PFSK-1 (cell line): ENCODE results near the gene ATF7.

Experiments
- FOXP2 ChIP-seq: optimal IDR thresholded peaks from 2 replicates; pipeline ENCODE3; 2011; ENCODE audit warnings: borderline replicate concordance, control low read depth, inconsistent platforms; ENCODE audit not compliant: insufficient read depth; ENCODE audit errors: extremely low read length, extremely low read depth
- POLR2AphosphoS5 ChIP-seq: IDR thresholded peaks from 2 replicates; pipeline ENCODE4 v1.6.1; 2012; ENCODE audit warnings: low read depth, mild to moderate bottlenecking, control low read depth, low read length, moderate library complexity
- REST ChIP-seq, 2 experiments: IDR thresholded peaks; 2 replicates each; pipeline versions ENCODE4 v1.6.1 to v1.8.0; 2011 to 2012; ENCODE audit warnings: low read depth in 2 of 2, low read length in 2 of 2, control low read depth in 1 of 2, inconsistent platforms in 1 of 2, mild to moderate bottlenecking in 1 of 2, moderate library complexity in 1 of 2; ENCODE audit not compliant: insufficient read depth in 1 of 2
- SIN3A ChIP-seq: IDR thresholded peaks from 2 replicates; pipeline ENCODE4 v1.6.1; 2012; ENCODE audit warnings: mild to moderate bottlenecking, low read length, moderate library complexity, borderline replicate concordance; ENCODE audit not compliant: insufficient read depth
- TAF1 ChIP-seq: IDR thresholded peaks from 2 replicates; pipeline ENCODE4 v1.6.1; 2012; ENCODE audit warnings: low read length, control low read depth, borderline replicate concordance; ENCODE audit not compliant: insufficient read depth

ATF7 gene

GRCh38 chr12:53589915-53590314, 36.3 kb downstream of the ATF7 start:
- TF ChIP-seq REST (IDR thresholded peaks at IDR 0.05; ENCODE audit: insufficient read depth in 1 of 2, low read depth in 2 of 2, low read length in 2 of 2) = no peak
- TF ChIP-seq POLR2AphosphoS5 = no peak
- no peak for TF ChIP-seq SIN3A
- TF ChIP-seq FOXP2 = no peak
- TF ChIP-seq TAF1 = no peak

- TF ChIP-seq FOXP2 (no peak), SIN3A (no peak), POLR2AphosphoS5 (no peak), TAF1 (no peak), REST (IDR thresholded peaks at IDR 0.05; ENCODE audit: insufficient read depth in 1 of 2, low read depth in 2 of 2, low read length in 2 of 2) (no peak)
Observed at GRCh38 chr12:53589423-53589822, 36.8 kb downstream of the ATF7 start.

- TF ChIP-seq FOXP2 (no peak), REST (IDR thresholded peaks at IDR 0.05; ENCODE audit: insufficient read depth in 1 of 2, low read depth in 2 of 2, low read length in 2 of 2) (no peak), POLR2AphosphoS5 (no peak), SIN3A (no peak), TAF1 (no peak)
Observed at GRCh38 chr12:53588123-53588522, 38.1 kb downstream of the ATF7 start.

GRCh38 chr12:53586745-53587144, 39.4 kb downstream of the ATF7 start:
- no peak for TF ChIP-seq REST (IDR thresholded peaks at IDR 0.05; ENCODE audit: insufficient read depth in 1 of 2, low read depth in 2 of 2, low read length in 2 of 2)
- TF ChIP-seq POLR2AphosphoS5 = no peak
- no peak for TF ChIP-seq FOXP2
- TF ChIP-seq SIN3A = no peak
- TF ChIP-seq TAF1 = no peak

- no peak for TF ChIP-seq REST (IDR thresholded peaks at IDR 0.05; ENCODE audit: insufficient read depth in 1 of 2, low read depth in 2 of 2, low read length in 2 of 2)
- no peak for TF ChIP-seq SIN3A
- TF ChIP-seq TAF1 = no peak
- TF ChIP-seq FOXP2 = no peak
- TF ChIP-seq POLR2AphosphoS5 = no peak
Observed at GRCh38 chr12:53585448-53586125, 40.6 kb downstream of the ATF7 start.
